ENCODE data around the gene IRAK2. TPM values are rescaled to one million over a fixed set of nuclear protein-coding genes. Genes with fewer than 3 reads are reported as not detected.
A peak's percentile ranks its signal among the peaks of the same experiment; 100 is the strongest.

Gene IRAK2
- total and polyA plus RNA-seq, 9 donors, result 0.44 to 0.93 (median 0.57) TPM

DNA sequence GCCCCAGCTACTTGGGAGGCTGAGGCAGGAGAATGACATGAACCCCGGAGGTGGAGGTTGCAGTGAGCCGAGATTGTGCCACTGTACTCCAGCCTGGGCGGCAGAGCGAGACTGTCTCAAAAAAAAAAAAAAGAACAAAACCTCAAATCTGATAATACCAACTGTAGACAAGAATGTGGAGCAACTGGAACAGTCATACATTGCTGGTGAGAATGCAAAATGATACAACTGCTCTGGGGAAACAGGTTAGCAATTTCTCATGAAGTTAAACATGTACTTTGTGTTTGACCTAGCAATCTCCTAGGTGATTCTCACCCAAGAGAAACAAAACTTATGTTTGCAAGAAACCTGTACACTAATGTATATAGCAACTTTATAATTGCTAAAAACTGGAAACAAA lies 27.5 kb upstream of the IRAK2 start:
- no peak overlapping the region for H3K4me3 ChIP-seq (ENCODE audit: low read length)
- H3K9me3 ChIP-seq (replicated peaks; ENCODE audit: control insufficient read depth, low read depth, low read length), result no peaks in the 10 kb centered on the region
- H3K27me3 ChIP-seq (ENCODE audit: control insufficient read depth, insufficient read depth, low read length), result no peaks in the 10 kb centered on the region
- no peak overlapping the region for H3K27ac ChIP-seq (ENCODE audit: low read length)
- H3K4me1 ChIP-seq (ENCODE audit: control insufficient read depth, insufficient read depth, low read length), result peaks cover 3% of the 10 kb centered on the region
- 93% methylated on average over 2 of the region's 4 CpGs for WGBS (ENCODE audit: insufficient coverage)
- DNase-seq, result no peak
- no peaks in the 10 kb centered on the region for H3K36me3 ChIP-seq (ENCODE audit: control insufficient read depth, insufficient read depth, low read length)

- Histone ChIP-seq H3K27me3 (ENCODE audit: control insufficient read depth, insufficient read depth, low read length) (no peaks in the 10 kb centered on the region), H3K4me1 (ENCODE audit: control insufficient read depth, insufficient read depth, low read length) (peaks cover 14% of the 10 kb centered on the region), H3K9me3 (replicated peaks; ENCODE audit: control insufficient read depth, low read depth, low read length) (no peaks in the 10 kb centered on the region), H3K4me3 (ENCODE audit: low read length) (peak overlapping the region; percentile 82), H3K36me3 (ENCODE audit: control insufficient read depth, insufficient read depth, low read length) (peaks cover 9% of the 10 kb centered on the region), H3K27ac (ENCODE audit: low read length) (peak overlapping the region; percentile 71)
- WGBS (ENCODE audit: insufficient coverage), result 85% methylated on average over 14 of the region's 23 CpGs
- DNase-seq, result peak; percentile 15
Observed at GRCh38 chr3:10140996-10141546, 23.6 kb upstream of the IRAK2 start.

DNA sequence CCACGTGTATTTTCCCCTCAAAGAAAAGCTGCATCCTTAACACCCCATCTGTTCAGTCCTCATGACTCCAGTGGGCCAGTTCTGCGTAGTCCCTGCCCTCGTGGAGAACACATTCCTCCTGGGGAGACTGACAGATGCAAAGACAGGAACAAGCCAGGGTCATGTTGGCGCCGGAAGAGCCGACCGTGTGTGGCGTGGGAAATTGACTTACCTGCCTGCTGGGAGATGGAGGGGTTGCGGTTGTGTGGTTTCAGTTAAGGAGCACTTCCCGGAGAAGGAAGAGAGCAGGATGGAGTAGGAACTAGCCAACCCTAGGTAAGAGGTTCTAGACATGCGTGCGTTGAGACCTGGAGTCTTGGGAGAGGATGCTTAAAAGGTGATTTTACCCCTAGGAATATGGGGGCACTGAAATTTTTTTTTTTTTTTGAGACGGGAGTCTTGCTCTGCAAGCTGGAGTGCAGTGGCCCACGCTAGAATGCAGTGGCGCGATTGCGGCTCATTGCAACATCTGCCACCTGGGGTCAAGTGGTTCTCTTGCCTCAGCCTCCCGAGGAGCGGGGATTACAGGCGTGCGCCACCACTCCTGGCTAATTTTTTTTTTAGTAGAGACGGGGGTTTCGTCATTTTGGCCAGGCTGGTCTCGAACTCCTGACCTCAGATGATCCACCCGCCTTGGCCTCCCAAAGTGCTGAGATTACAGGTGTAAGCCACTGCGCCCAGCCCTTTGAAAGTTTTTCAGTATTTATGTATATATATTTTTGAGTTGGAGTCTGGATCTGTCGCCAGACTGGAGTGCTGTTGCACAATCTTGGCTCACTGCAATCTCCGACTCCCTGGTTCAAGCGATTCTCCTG lies 21.8 kb upstream of the IRAK2 start:
- H3K4me1 ChIP-seq (ENCODE audit: control insufficient read depth, insufficient read depth, low read length), result peaks cover 14% of the 10 kb centered on the region
- H3K9me3 ChIP-seq (replicated peaks; ENCODE audit: control insufficient read depth, low read depth, low read length), result no peaks in the 10 kb centered on the region
- peaks cover 18% of the 10 kb centered on the region for H3K36me3 ChIP-seq (ENCODE audit: control insufficient read depth, insufficient read depth, low read length)
- no peak overlapping the region for H3K27ac ChIP-seq (ENCODE audit: low read length)
- no peaks in the 10 kb centered on the region for H3K27me3 ChIP-seq (ENCODE audit: control insufficient read depth, insufficient read depth, low read length)
- peak; percentile 16 for DNase-seq
- 81% methylated on average over 21 of the region's 29 CpGs for WGBS (ENCODE audit: insufficient coverage)
- H3K4me3 ChIP-seq (ENCODE audit: low read length), result peak overlapping the region; percentile 82

- Histone ChIP-seq H3K9me3 (replicated peaks; ENCODE audit: control insufficient read depth, low read depth, low read length) (no peaks in the 10 kb centered on the region), H3K4me1 (ENCODE audit: control insufficient read depth, insufficient read depth, low read length) (peaks cover 14% of the 10 kb centered on the region), H3K4me3 (ENCODE audit: low read length) (no peak overlapping the region), H3K36me3 (ENCODE audit: control insufficient read depth, insufficient read depth, low read length) (peaks cover 29% of the 10 kb centered on the region), H3K27me3 (ENCODE audit: control insufficient read depth, insufficient read depth, low read length) (no peaks in the 10 kb centered on the region), H3K27ac (ENCODE audit: low read length) (no peak overlapping the region)
- WGBS (ENCODE audit: insufficient coverage), result no CpG with 5 or more reads among the region's 4 CpGs
- peak; percentile 50 for DNase-seq
Observed at GRCh38 chr3:10145685-10146084, 19.0 kb upstream of the IRAK2 start.

DNA sequence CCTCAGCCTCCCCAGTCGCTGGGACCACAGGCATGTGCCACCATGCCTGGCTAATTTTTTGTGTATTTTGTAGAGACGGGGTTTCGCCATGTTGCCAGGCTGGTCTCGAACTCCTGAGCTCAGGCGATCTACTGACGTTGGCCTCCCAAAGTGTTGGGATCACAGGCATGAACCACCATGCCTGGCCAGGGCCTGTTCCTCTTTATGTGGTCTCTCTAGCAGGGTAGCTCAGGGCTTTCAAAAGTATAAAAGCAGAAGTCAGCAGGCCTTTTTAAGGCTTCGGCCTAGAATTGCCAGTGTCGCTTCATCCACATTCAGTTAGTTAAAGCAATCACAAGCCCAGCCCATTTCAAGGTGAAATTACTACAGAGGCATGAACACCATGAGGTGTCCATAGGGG lies 15.5 kb upstream of the IRAK2 start:
- peak; percentile 35 for DNase-seq
- Histone ChIP-seq H3K27me3 (ENCODE audit: control insufficient read depth, insufficient read depth, low read length) (no peaks in the 10 kb centered on the region), H3K4me3 (ENCODE audit: low read length) (no peak overlapping the region), H3K9me3 (replicated peaks; ENCODE audit: control insufficient read depth, low read depth, low read length) (no peaks in the 10 kb centered on the region), H3K4me1 (ENCODE audit: control insufficient read depth, insufficient read depth, low read length) (no peaks in the 10 kb centered on the region), H3K36me3 (ENCODE audit: control insufficient read depth, insufficient read depth, low read length) (peaks cover 33% of the 10 kb centered on the region), H3K27ac (ENCODE audit: low read length) (no peak overlapping the region)
- WGBS (ENCODE audit: insufficient coverage), result 95% methylated on average over 7 of the region's 8 CpGs

GRCh38 chr3:10150987-10151386 lies 13.7 kb upstream of the IRAK2 start:
- Histone ChIP-seq H3K9me3 (replicated peaks; ENCODE audit: control insufficient read depth, low read depth, low read length) (no peaks in the 10 kb centered on the region), H3K4me1 (ENCODE audit: control insufficient read depth, insufficient read depth, low read length) (no peaks in the 10 kb centered on the region), H3K27me3 (ENCODE audit: control insufficient read depth, insufficient read depth, low read length) (no peaks in the 10 kb centered on the region), H3K36me3 (ENCODE audit: control insufficient read depth, insufficient read depth, low read length) (peaks cover 31% of the 10 kb centered on the region), H3K27ac (ENCODE audit: low read length) (no peak overlapping the region), H3K4me3 (ENCODE audit: low read length) (no peak overlapping the region)
- no peak for DNase-seq
- WGBS (ENCODE audit: insufficient coverage), result 100% methylated on average over 1 of the region's 6 CpGs

DNA sequence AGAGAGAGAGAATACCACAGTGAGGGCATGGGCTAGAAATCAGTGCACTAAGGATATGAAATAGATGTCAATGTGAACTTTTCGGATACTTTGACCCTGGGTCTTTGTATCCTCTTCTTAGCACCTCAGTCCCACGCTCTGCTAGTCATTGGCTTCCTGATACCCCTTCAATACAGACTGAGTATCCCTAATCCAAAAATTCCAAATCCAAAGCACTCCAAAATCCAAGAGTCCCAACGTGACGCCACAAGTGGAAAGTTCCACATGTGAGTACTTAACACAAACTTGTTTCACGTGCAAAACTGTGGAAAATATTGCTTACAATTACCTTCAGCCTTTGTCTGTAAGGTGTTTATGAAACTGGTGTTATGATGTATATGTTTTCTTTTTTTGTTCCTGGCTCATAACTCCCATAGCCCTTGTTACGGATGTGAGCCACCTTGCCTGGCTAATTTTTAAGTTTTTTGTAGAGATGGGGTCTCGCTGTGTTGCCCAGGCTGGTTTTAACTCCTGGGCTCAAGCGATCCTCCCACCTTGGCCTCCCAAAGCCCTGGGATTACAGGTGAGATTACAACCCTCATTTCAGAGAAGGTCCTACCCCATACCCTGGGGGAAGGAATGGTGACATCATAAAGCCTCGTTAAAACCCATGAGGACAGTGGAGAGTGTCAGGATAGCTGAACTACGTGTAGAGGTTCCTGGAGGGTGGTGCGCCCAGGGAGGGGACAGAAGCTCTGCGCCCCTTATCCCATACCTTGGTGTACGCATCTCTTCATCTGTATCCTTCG lies 10.2 kb upstream of the IRAK2 start:
- H3K4me3 ChIP-seq (ENCODE audit: low read length), result no peak overlapping the region
- no peaks in the 10 kb centered on the region for H3K9me3 ChIP-seq (replicated peaks; ENCODE audit: control insufficient read depth, low read depth, low read length)
- H3K36me3 ChIP-seq (ENCODE audit: control insufficient read depth, insufficient read depth, low read length), result peaks cover 21% of the 10 kb centered on the region
- 88% methylated on average over 3 of the region's 14 CpGs for WGBS (ENCODE audit: insufficient coverage)
- no peaks in the 10 kb centered on the region for H3K27me3 ChIP-seq (ENCODE audit: control insufficient read depth, insufficient read depth, low read length)
- H3K4me1 ChIP-seq (ENCODE audit: control insufficient read depth, insufficient read depth, low read length), result peaks cover 4% of the 10 kb centered on the region
- no peak overlapping the region for H3K27ac ChIP-seq (ENCODE audit: low read length)
- no peak for DNase-seq

DNA sequence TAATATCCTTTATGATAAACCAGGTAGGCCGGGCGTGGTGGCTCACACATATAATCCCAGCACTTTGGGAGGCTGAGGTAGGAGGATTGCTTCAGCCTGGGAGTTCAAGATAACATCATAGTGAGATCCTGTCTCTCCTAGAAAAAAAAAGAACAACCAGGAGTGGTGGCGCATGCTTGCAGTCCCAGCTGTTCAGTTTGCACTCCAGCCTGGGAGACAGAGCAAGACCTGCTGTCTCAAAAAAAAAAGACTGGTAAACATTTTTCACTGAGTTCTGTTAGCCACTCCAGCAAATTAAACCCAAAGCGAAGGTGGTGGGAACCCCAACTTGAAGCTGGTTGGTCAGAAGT lies 9.6 kb upstream of the IRAK2 start:
- WGBS (ENCODE audit: insufficient coverage), result no CpG with 5 or more reads among the region's 4 CpGs
- peaks cover 4% of the 10 kb centered on the region for H3K4me1 ChIP-seq (ENCODE audit: control insufficient read depth, insufficient read depth, low read length)
- no peaks in the 10 kb centered on the region for H3K27me3 ChIP-seq (ENCODE audit: control insufficient read depth, insufficient read depth, low read length)
- peaks cover 17% of the 10 kb centered on the region for H3K36me3 ChIP-seq (ENCODE audit: control insufficient read depth, insufficient read depth, low read length)
- H3K9me3 ChIP-seq (replicated peaks; ENCODE audit: control insufficient read depth, low read depth, low read length), result no peaks in the 10 kb centered on the region
- no peak overlapping the region for H3K27ac ChIP-seq (ENCODE audit: low read length)
- no peak for DNase-seq
- H3K4me3 ChIP-seq (ENCODE audit: low read length), result no peak overlapping the region

DNA sequence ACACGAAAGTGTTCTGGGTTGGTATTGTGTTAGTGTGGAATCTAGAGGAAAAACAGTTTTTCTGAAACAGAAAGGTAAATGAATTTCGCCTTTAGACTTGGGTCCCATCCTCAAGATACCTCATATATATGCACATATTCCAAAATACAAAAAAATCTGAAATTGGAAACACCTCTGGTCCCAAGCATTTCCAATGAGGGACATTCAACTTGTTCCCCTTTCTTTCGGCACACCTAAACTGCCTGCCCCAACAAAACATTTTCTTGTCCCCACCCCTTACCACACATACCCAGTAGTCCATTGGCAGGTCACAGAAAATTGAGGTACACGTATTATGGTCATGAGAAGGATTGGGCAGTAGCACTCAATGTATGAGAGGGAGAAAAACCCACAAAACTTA lies 9.1 kb upstream of the IRAK2 start:
- no peak overlapping the region for H3K27ac ChIP-seq (ENCODE audit: low read length)
- no peak for DNase-seq
- no peaks in the 10 kb centered on the region for H3K9me3 ChIP-seq (replicated peaks; ENCODE audit: control insufficient read depth, low read depth, low read length)
- peaks cover 5% of the 10 kb centered on the region for H3K4me1 ChIP-seq (ENCODE audit: control insufficient read depth, insufficient read depth, low read length)
- H3K36me3 ChIP-seq (ENCODE audit: control insufficient read depth, insufficient read depth, low read length), result peaks cover 12% of the 10 kb centered on the region
- no CpG with 5 or more reads among the region's 4 CpGs for WGBS (ENCODE audit: insufficient coverage)
- no peak overlapping the region for H3K4me3 ChIP-seq (ENCODE audit: low read length)
- H3K27me3 ChIP-seq (ENCODE audit: control insufficient read depth, insufficient read depth, low read length), result no peaks in the 10 kb centered on the region

DNA sequence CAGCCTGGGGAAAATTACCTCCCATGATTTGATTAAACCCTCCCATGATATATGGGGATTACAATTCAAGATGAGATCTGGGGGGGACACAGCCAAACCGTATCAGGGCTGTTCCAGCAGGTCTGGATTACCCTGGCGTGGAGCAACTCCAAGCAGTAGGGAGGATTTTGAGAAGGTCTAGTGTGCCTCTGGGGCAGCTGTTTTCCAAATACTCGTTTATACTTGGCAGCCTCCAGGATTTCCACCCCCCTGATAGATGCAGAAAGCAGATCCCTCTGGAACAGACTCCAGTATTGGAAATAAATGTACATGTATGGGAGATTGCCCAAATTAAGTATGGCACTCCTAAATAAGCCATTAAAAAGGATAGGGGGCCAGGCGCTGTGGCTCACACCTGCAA lies 7.7 kb upstream of the IRAK2 start:
- Histone ChIP-seq H3K27ac (ENCODE audit: low read length) (no peak overlapping the region), H3K27me3 (ENCODE audit: control insufficient read depth, insufficient read depth, low read length) (no peaks in the 10 kb centered on the region), H3K4me1 (ENCODE audit: control insufficient read depth, insufficient read depth, low read length) (peaks cover 6% of the 10 kb centered on the region), H3K36me3 (ENCODE audit: control insufficient read depth, insufficient read depth, low read length) (peaks cover 6% of the 10 kb centered on the region), H3K9me3 (replicated peaks; ENCODE audit: control insufficient read depth, low read depth, low read length) (no peaks in the 10 kb centered on the region), H3K4me3 (ENCODE audit: low read length) (no peak overlapping the region)
- DNase-seq, result peak; percentile 88
- no CpG with 5 or more reads among the region's 4 CpGs for WGBS (ENCODE audit: insufficient coverage)
